Left ventricle myocardium inferior (tissue), 1 donor: ENCODE data around the gene SPDYA. TPM values are rescaled to one million over a fixed set of nuclear protein-coding genes. Genes with fewer than 3 reads are reported as not detected.

Source experiments
- DNase-seq: peaks from one replicate; pipeline ENCODE4 v3.0.0-alpha.2; 2020
- H3K27ac ChIP-seq: fragments of 200-600 bp; replicated peaks from 2 replicates; pipeline ENCODE4 v1.8.0; 2021
- H3K27me3 ChIP-seq: fragments of 200-600 bp; 2 replicates; pipeline ENCODE4 v1.8.0; 2021; ENCODE audit warnings: low read depth
- H3K36me3 ChIP-seq: fragments of 200-600 bp; 2 replicates; pipeline ENCODE4 v1.8.0; 2021
- H3K4me1 ChIP-seq: fragments of 200-600 bp; 2 replicates; pipeline ENCODE4 v1.8.0; 2021
- H3K4me3 ChIP-seq: fragments of 200-600 bp; 2 replicates; pipeline ENCODE4 v1.8.0; 2021; ENCODE audit warnings: mild to moderate bottlenecking, moderate library complexity
- H3K9me3 ChIP-seq: fragments of 200-600 bp; replicated peaks from 2 replicates; pipeline ENCODE4 v1.8.0; 2021
- CTCF ChIP-seq: fragments of 200-600 bp; IDR thresholded peaks from 2 replicates; pipeline ENCODE4 v1.8.0; 2021; ENCODE audit warnings: antibody characterized with exemption, mild to moderate bottlenecking, borderline replicate concordance
- intact Hi-C: fragments of 100-400 bp; cut with micrococcal nuclease; formaldehyde crosslinking; loops from one replicate; pipeline ENCODE4 v1.11.0; 2022
- total RNA-seq: library from RNA; stranded (reverse); fragmentation: NEBNext Ultra II Directional; extraction: Animal tissue kit (Norgen Biotek cat#: 25700); gene quantifications from one replicate; pipeline ENCODE4 v1.2.1, GENCODE V29; 2021
- donor health status: DM: no; HTN: yes; CAD: no; lungs with severe emphysema.

Gene SPDYA
- total RNA-seq, 1 donor from 2014 or later, result 0.14 TPM

GRCh38 chr2:28824870-28825269 lies 14.2 kb downstream of the SPDYA start:
- Histone ChIP-seq H3K9me3 (no peaks in the 10 kb centered on the region), H3K4me3 (no peak overlapping the region), H3K27me3 (no peaks in the 10 kb centered on the region), H3K36me3 (no peaks in the 10 kb centered on the region), H3K4me1 (peaks cover 3% of the 10 kb centered on the region), H3K27ac (no peak overlapping the region)
- intact Hi-C loops, result no loop called here
- no peak for TF ChIP-seq CTCF
- no peak for DNase-seq

GRCh38 chr2:28828382-28828781 lies 17.7 kb downstream of the SPDYA start:
- no peak for TF ChIP-seq CTCF
- Histone ChIP-seq H3K27me3 (no peaks in the 10 kb centered on the region), H3K4me3 (no peak overlapping the region), H3K9me3 (no peaks in the 10 kb centered on the region), H3K36me3 (no peaks in the 10 kb centered on the region), H3K27ac (no peak overlapping the region), H3K4me1 (no peaks in the 10 kb centered on the region)
- intact Hi-C loops, result no loop called here
- no peak for DNase-seq

GRCh38 chr2:28833740-28834470 lies 23.3 kb downstream of the SPDYA start:
- Histone ChIP-seq H3K4me3 (no peak overlapping the region), H3K27ac (no peak overlapping the region)
- intact Hi-C loops, result no loop called here

GRCh38 chr2:28835781-28836180 lies 25.1 kb downstream of the SPDYA start:
- Histone ChIP-seq H3K27me3 (no peaks in the 10 kb centered on the region), H3K4me1 (no peaks in the 10 kb centered on the region), H3K4me3 (no peak overlapping the region), H3K9me3 (no peaks in the 10 kb centered on the region), H3K27ac (no peak overlapping the region), H3K36me3 (no peaks in the 10 kb centered on the region)
- intact Hi-C loops, result no loop called here
- DNase-seq, result no peak
- no peak for TF ChIP-seq CTCF

More at GRCh38 chr2:28833740-28834470, 23.3 kb downstream of the SPDYA start:
- Histone ChIP-seq H3K36me3 (no peaks in the 10 kb centered on the region), H3K9me3 (no peaks in the 10 kb centered on the region), H3K4me1 (no peaks in the 10 kb centered on the region), H3K27me3 (no peaks in the 10 kb centered on the region)
- TF ChIP-seq CTCF, result no peak
- no peak for DNase-seq

- Histone ChIP-seq H3K36me3 (peaks cover 3% of the 10 kb centered on the region), H3K4me1 (no peaks in the 10 kb centered on the region), H3K4me3 (no peak overlapping the region), H3K9me3 (no peaks in the 10 kb centered on the region), H3K27me3 (no peaks in the 10 kb centered on the region), H3K27ac (no peak overlapping the region)
- TF ChIP-seq CTCF, result no peak
- DNase-seq, result no peak
- intact Hi-C loops, result no loop called here
Observed at GRCh38 chr2:28838971-28839370, 28.3 kb downstream of the SPDYA start.
